LNCaP clone FGC (cell line): ENCODE results near the gene MAP4.

Experiments used
- DNase-seq: peaks from one replicate; pipeline ENCODE4 v3.0.0-alpha.2; 2011; ENCODE audit warnings: low read depth
- H3K4me3 ChIP-seq: 2 replicates; pipeline ENCODE4 v1.5.1; 2011; ENCODE audit warnings: mild to moderate bottlenecking, low read depth, low read length, control low read depth
- CTCF ChIP-seq: IDR thresholded peaks from 2 replicates; pipeline ENCODE4 v1.5.1; 2012; ENCODE audit warnings: mild to moderate bottlenecking; ENCODE audit not compliant: control insufficient read depth, insufficient read depth; ENCODE audit errors: extremely low read depth

Gene MAP4

GRCh38 chr3:47863391-47864128 is 152.7 kb downstream of the MAP4 start:
- H3K4me3 ChIP-seq = no peak overlapping the region
- TF ChIP-seq CTCF = no peak
- no peak for DNase-seq

GRCh38 chr3:47859956-47860605 is 156.1 kb downstream of the MAP4 start:
- no peak for TF ChIP-seq CTCF
- no peak overlapping the region for H3K4me3 ChIP-seq
- DNase-seq = no peak

- TF ChIP-seq CTCF = no peak
- H3K4me3 ChIP-seq = no peak overlapping the region
- no peak for DNase-seq
These were observed 159.1 kb downstream of the MAP4 start for GRCh38 chr3:47857151-47857550.

- no peak for TF ChIP-seq CTCF
- DNase-seq = no peak
These were observed 159.5 kb downstream of the MAP4 start for GRCh38 chr3:47856669-47857068.

GRCh38 chr3:47855461-47856383 is 160.5 kb downstream of the MAP4 start:
- TF ChIP-seq CTCF = no peak
- no peak overlapping the region for H3K4me3 ChIP-seq
- DNase-seq = no peak

More at GRCh38 chr3:47856669-47857068, 159.5 kb downstream of the MAP4 start:
- no peak overlapping the region for H3K4me3 ChIP-seq

GRCh38 chr3:47854720-47855455 is 161.3 kb downstream of the MAP4 start:
- no peak for DNase-seq
- no peak for TF ChIP-seq CTCF
- H3K4me3 ChIP-seq = no peak overlapping the region
